Skeletal muscle satellite cell (primary cell): Measurements from ENCODE around the gene MRPL45.

ENCODE experiments used
- H3K27me3 ChIP-seq: 2 replicates; pipeline ENCODE4 v1.7.0; 2013; ENCODE audit warnings: low read length; ENCODE audit not compliant: control insufficient read depth, insufficient read depth
- H3K36me3 ChIP-seq: 2 replicates; pipeline ENCODE4 v1.7.0; 2013; ENCODE audit warnings: mild to moderate bottlenecking, control low read depth, low read length; ENCODE audit not compliant: insufficient read depth
- H3K4me1 ChIP-seq: 2 replicates; pipeline ENCODE4 v1.7.0; 2013; ENCODE audit warnings: low read length; ENCODE audit not compliant: control insufficient read depth, insufficient read depth
- H3K4me2 ChIP-seq: 2 replicates; pipeline ENCODE4 v1.7.0; 2013; ENCODE audit warnings: mild to moderate bottlenecking, low read length
- H3K4me3 ChIP-seq: 2 replicates; pipeline ENCODE4 v1.7.0; 2013; ENCODE audit warnings: low read length
- H3K9ac ChIP-seq: 2 replicates; pipeline ENCODE4 v1.7.0; 2013; ENCODE audit warnings: mild to moderate bottlenecking, low read depth, low read length, moderate library complexity
- H3K9me3 ChIP-seq: replicated peaks from 2 replicates; pipeline ENCODE4 v1.7.0; 2013; ENCODE audit warnings: mild to moderate bottlenecking, control low read depth, low read length

Gene MRPL45

GRCh38 chr17:38364741-38365140 is 67.8 kb downstream of the MRPL45 start:
- Histone ChIP-seq H3K4me2 (no peak overlapping the region), H3K9me3 (no peaks in the 10 kb centered on the region), H3K4me1 (peaks cover 7% of the 10 kb centered on the region), H3K9ac (no peak overlapping the region), H3K27me3 (no peaks in the 10 kb centered on the region), H3K4me3 (no peak overlapping the region), H3K36me3 (peaks cover 33% of the 10 kb centered on the region)

DNA sequence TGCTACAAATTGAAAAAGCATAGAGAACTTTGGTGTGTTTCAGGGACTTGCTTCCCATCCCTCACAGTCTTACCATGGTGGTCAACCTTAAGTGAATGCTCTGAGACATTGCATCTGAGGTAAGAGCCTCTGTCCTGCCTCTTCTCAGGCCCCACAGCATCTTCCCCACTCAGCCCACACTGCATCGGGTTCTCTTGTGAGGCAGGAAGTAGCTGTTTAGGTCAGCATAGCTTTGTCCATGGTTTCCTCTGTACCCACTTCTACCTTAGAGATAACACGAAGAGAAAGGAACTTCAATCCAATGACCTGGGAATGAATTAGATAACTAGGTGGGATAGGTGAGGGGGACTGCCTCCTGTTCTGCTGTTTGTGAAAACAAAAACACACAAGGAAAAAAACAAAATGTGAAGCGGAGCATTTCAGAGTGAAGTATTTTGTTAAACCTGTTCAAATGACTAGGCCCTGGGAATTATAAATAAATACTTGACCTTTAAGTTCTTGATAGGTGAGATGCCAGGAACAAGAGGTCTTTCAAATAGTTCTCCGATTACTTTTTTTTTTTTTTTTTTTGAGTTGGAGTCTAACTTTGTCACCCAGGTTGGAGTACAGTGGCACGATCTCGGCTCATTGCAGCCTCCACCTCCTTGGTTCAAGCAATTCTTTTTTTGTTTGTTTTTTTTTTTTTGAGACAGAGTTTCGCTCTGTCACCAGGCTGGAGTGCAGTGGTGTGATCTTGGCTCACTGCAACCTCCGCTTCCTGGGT is 72.3 kb downstream of the MRPL45 start:
- H3K36me3 ChIP-seq = peaks cover 42% of the 10 kb centered on the region
- no peak overlapping the region for H3K9ac ChIP-seq
- no peak overlapping the region for H3K4me2 ChIP-seq
- no peaks in the 10 kb centered on the region for H3K27me3 ChIP-seq
- H3K9me3 ChIP-seq = no peaks in the 10 kb centered on the region
- no peak overlapping the region for H3K4me3 ChIP-seq
- no peaks in the 10 kb centered on the region for H3K4me1 ChIP-seq
